HL-60/S4 treated with retinoic acid at 250 ng/mL for 4 days and 3 days (cell line): ENCODE results near the gene SPECC1.

Source experiments
- in situ Hi-C: fragments of 300-500 bp; cut with MboI; formaldehyde crosslinking; loops from 2 replicates; pipeline ENCODE4 v1.7.0; 2022; ENCODE audit warnings: low sequenced_read_pairs

Gene SPECC1

DNA sequence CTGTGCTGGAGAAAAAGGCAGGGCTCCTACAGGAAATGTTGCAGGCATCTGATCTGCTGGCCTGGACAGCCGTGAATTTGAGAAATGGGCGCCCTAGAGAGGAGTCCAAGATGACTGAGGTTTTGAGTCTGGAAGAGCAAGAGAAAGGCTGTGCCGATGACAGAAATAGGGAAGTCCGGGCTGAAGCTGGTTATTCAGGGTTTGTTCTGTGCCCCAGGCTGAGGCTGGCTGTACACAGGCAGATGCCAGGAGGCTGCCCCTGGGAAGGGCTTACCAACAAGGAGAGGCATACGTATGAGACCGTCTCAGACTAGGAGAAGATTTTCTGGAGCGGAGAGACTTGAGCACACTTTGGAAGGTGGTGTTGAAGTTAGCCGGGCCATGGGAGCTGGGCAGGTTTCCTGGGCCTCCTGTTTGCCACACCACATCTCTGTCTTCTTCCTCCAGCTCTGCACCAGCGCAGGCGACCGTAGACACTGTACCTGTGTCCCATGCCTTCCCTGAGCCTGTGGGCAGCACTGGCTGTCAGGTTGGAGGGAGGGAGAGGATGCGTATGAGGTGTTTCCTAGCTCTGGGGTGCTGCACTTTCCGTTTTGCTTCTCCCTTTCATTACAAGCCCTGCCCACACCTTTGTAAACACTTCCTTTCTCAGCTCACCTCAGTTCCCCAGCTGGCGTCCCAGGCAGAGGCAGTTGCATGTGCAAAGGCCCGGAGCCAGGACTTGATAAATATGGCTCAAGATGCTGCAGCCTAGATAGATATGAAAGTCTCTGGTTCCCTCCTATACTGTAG lies 80.8 kb downstream of the SPECC1 start:
- in situ Hi-C loops = no loop called here

DNA sequence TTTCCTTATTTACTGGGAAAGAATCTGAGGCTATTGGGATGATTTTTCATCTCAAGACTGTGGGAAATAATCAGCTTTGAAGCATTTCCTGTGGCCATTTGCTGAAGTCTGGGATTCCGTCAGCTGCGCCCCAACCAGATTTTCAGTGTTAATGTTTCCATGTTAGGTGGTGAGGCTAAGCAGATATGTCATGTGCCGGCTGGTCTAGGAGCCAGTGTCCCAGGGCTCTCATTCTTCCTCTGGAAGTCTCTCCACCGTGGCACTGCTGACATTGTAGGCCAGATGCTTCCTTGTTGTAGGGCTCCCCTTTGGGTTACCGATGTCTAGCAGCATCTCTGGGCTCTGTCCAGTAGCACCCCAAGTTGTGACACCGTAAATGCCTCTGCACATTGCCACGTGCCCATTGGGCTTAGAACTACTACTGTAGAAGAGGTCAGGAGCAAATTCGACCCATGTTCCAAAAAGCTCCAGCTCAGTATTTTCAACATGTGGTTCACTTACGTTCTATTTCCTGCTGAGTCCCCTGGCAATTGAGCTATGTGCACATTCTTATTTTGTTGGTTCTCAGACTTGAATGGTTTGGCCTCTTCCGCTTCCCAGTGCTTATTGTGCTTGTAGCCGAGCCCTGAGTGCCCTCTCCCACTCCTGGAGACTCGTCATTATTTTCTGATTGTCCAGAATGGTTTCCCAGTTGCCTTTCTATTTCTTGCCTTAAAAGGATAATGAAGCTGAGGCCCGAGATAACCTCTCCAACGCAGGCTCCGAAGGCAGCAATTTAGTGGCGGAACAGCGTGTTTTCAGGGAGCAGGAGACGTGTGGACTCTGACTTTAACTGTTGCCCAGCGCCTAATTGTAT lies 82.2 kb downstream of the SPECC1 start:
- in situ Hi-C loops = no loop called here

DNA sequence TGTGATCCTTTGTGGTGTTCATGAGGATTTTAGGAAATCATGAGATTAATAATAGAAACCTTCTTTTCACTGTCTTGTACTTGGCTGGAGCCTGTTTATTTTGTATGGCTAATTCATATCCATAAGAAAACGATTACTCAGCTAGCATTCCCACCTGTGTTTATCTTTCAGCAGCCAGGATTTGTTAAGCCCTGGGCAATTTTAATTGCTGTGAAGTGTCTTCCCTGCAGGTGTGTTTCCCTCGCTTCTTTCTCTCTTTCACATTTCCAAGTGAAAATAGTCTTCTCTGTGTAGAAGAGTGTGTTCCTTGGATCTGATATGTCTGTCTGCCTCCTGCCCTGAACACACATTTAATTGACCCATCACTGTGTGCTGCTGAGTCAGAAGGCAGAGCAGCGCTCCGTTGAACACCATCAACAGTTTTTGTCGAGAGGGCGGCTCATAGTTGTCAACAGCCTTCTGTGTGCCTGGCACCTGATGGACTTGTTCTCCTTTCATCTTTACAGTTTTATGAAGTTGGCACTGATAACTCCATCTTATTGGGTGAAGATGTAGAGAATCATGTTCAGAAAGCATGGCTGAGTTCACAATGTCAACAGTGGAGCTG lies 83.2 kb downstream of the SPECC1 start:
- in situ Hi-C loops = no loop called here

DNA sequence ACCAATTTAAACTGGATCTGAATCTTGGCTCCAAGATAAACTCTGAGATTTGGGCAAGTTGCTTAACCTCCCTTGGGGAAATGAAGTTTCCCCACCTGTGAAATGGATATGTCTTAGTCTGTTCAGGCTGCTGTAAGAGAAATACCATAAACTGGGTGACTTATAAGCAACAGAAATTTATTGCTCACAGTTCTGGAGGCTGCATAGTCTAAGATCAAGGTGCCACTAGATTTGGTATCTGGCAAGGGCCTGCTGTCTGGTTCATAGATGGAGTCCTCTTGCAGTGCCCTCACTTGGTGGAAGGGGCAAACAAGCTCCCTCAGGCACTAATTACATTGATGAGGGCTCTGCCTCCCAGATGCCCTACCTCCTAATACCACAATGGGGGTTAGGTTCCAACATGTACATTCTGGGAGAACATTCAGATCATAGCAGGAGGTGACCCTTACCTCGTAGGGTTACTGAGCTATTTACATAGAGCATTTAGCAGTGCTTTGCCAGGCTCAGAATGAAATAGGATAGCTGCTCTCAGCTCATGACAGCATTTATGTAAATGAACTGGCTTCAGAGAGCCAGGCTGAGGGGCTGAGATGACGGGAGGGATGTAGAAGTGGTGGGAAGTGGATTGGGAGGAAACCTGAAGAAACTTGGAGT lies 83.9 kb downstream of the SPECC1 start:
- in situ Hi-C loops = no loop called here

DNA sequence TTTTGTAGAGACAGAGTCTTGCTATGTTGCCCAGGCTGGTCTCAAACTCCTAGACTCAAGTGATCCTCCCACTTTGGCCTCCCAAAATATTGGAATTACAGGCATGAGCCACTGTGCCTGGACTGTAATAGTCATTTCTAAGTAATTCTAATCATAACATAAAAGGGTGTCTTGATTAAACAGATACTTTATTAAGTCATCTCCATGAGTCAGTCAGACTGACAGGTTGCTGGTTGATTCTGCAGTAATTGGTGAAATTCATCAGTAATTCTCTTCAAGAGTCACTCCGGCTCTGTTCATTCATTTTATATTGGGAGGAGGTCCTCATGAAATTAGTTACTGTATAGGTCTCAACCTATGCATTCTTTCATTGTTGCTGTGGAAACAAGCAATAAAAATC lies 85.6 kb downstream of the SPECC1 start:
- in situ Hi-C loops = no loop called here

DNA sequence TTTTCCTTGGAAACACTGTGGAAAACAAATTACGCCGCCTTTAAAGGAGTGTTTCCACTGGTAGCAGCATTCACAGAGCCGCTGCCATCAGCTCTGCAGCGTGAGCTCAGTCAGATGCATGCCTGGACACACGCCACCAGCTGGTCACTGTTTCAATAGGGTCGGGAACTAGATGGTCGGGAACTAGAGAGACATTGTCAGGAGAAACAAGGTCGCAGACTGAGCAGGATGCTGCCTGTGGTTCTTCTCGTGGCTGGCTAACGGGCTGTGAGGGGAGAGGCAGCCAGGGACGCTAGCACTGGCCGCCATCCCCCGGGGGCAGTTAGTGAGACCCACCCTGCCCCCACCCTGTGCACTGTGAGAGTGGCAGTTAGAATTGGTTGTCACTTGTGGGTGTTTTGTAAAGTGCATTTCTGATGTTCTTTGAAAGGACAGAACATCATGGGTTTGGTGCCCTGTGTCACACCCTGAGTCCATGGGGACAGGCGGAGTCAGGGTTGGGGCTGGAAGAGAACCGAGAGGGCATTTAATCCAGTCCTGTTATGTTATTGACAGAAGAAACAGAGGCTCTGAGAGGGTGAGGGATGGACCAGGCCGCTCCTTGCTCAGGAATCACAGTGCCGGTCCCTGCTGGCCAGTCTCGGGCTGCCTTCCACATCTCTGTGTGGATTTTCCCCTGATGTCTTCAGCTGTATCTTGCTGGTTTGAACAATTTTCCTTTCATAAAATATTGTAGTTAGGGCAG lies 86.3 kb downstream of the SPECC1 start:
- in situ Hi-C loops = no loop called here

DNA sequence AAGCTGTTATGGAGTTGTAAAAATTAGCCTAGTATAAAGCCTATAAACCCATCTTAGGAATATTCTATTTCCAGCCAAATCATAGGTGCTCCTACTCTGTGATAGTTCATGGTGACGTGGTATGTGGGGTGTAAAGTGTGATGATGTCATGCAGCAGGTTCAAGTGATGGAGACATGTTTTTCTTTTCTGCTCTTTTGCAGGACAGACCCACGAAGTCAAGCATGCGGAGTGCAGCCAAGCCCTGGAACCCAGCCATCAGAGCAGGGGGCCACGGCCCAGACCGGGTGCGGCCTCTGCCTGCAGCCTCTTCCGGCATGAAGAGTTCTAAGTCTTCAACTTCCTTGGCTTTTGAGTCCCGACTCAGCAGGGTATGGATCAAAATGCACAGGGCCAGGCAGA lies 87.3 kb downstream of the SPECC1 start:
- in situ Hi-C loops = no loop called here

DNA sequence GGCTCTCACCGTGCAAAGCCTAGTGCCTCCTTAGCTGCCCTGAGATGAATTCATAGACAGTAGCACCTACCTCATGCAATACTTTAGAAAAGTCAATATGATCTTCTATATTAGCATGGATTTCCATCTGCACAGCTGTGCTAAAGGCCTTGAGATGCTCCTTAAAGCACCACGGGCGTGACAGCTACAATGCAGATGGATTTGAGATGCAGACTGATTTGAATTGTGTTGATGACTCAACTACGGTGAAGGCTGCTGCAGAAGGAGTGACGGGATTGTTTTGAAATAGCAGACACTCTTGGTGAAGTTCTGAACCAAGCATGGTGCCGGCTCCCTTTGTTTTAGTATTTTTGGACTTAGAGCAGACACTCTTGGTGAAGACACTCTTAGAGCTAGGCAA lies 88.2 kb downstream of the SPECC1 start:
- in situ Hi-C loops = no loop called here

DNA sequence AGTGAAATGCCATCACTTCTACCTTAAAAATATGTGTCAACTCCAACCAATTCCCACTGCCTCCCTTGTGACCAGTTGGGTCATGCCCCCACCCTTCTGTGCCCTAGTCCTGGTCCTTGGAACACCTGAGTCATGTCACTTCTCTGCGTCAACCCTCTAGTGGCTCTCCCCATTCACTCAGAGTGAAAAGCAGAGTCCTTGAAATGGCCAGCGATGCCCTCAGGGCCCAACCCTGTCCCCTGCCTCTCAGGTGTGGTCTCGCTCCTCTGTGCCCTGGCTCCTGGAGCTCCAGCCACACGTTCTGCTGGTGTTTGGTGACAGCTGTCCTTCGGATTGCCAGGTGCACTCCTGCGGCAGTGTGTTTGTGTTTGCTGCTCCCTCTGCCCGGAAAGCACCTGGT lies 89.2 kb downstream of the SPECC1 start:
- in situ Hi-C loops = no loop called here

DNA sequence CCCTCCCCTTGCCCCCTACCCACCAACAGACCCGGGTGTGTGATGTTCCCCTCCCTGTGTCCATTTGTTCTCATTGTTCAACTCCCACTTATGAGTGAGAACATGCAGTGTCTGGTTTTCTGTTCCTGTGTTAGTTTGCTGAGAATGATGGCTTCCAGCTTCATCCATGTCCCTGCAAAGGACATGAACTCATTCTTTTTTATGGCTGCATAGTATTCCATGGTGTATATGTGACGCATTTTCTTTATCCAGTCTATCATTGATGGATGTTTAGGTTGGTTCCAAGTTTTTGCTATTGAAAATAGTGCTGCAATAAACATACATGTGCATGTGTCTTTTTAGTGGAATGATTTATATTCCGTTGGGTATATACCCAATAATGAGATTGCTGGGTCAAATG lies 91.6 kb downstream of the SPECC1 start:
- in situ Hi-C loops = loop anchor here (25.0 kb wide), 1 partner anchor 114 kb away; the partner anchor contains the start of gene AKAP10

DNA sequence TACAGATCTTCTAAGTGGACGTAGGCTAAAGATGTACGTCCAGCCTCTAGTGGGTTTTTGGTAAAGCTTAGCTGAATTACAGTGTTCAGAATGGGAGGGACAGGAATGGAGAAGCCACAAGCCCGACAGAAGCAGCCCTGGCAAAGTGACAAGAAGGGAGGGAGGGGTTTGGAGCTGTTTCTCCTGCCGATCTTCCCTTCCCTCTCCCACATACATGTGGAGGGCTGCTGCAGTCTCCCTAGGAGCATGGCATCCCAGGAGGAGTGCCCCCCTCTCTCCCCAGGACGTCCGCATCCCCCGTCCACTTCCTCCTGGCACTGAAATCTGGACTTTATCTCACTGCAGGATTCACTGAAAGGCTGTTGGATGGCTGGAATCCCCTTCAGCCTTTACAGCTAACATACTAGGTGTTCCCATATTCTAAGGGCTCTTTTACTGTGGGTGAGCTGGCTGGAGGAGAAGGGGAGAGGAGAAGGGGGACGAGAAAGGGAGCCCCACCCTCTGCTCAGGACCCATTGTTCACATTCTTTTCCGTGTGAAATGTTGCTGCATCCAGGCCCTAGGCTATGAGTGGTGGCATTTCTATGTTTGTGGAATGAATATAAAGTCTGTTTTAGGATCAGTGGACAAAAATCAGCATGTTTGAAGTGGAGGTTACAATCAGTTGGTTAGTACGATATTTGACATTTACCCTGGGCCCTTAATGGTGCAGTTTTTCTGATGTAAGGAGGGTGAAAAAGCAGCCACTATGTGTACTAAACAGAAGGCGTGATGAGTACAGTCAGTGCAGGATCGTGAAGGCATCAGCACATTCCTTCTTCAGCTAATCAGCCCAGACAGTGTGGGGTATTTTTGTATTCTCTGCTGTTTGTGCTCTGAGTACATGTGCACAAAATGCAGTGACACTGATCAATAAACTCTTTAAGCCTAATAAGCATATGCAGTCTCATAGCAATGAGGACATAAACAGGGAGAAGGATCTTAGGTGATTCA lies 94.6 kb downstream of the SPECC1 start:
- in situ Hi-C loops = loop anchor here (25.0 kb wide), 1 partner anchor 116 kb away; the partner anchor contains the start of gene AKAP10

DNA sequence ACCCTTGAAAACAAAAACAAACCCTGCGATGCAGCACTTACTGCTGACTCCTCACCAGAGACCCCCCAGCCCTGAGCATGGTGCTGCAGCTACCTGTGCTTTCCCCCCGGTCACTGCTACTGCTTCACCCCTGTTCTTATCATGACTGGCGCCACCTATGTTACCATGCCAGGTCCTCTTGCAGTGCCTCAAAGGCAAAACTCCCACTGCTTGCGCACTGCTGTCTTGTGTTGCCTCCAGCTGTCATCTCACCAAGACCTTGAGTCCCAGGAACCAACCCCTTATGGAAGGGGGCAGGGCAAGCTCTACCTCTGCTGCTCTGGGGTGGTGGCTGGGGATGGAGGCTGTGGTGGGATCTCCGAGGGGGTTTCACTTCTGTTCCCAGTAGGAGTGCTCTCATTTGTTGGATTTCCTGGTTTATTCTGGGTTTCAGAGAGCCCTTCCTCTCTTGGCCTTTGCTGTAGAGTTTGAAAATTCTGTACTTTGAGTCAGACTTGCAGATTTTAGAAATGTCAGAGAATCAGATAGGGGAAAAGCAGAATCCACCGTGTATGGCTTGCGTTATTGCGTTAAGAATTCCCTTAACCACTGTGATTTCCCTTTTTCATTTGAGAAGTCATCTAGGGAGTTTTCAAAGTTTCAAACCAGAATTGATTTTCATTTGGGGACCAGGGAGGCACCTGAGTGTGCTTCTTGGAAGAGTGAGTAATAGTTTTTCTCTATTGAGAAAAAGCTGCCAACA lies 96.6 kb downstream of the SPECC1 start:
- in situ Hi-C loops = loop anchor here (25.0 kb wide), 1 partner anchor 118 kb away; the partner anchor contains the start of gene AKAP10

DNA sequence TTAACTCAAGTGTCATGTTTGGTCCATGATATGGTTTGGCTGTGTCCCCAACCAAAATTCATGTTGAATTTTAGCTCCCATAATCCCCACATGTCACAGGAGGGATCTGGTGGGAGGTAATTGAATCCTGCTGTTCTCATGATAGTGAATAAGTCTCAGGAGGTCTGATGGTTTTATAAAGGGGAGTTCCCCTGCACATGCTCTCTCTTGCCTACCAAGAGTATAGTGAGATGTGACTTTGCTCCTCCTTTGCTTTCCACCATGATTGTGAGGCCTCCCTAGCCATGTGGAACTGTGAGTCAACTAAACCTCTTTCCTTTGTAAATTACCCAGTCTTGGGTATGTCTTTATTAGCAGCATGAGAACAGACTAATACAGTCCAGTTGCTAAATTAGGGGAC lies 97.3 kb downstream of the SPECC1 start:
- in situ Hi-C loops = loop anchor here (25.0 kb wide), 1 partner anchor 119 kb away; the partner anchor contains the start of gene AKAP10

DNA sequence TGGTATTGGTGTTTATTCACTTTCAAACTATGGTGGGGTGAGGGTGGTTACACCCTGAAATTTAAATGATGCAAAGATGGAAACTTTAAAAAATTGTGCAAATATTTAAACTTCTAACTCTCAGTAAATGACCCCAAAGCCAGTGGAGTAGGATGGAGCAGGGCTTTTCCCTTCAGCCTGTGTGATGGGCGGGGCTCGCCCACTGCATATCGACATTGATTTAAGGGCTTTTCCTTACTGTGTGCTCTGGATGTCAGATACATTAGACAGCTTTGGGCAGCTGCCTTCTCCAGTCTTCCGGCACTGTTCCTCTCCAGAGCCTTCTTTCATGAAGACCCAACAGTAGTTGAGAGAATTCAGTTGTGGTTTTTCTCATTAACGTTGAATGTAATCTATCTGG lies 99.9 kb downstream of the SPECC1 start:
- in situ Hi-C loops = loop anchor here (25.0 kb wide), 1 partner anchor 122 kb away; the partner anchor contains the start of gene AKAP10

DNA sequence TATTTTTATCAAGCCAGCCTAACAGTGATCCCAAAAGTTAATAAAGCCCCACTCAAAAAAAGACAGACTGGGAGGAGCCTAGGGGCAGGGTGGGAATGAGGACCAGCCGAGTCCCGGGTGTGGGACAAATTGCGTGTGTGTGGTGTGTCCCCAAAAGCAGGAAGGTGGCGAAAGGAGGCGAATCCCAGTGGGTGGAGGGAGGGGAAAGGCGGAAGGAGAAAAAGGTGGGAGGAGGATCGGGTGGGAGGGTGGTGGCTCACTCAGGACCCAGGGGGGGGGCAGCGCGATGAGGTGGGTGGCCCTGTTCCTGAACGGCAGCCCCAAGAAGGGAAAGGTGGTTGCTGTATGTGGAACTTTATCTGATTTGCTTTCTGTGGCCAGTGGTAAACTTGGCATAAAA lies 102.4 kb downstream of the SPECC1 start:
- in situ Hi-C loops = loop anchor here (25.0 kb wide), 1 partner anchor 124 kb away; the partner anchor contains the start of gene AKAP10

DNA sequence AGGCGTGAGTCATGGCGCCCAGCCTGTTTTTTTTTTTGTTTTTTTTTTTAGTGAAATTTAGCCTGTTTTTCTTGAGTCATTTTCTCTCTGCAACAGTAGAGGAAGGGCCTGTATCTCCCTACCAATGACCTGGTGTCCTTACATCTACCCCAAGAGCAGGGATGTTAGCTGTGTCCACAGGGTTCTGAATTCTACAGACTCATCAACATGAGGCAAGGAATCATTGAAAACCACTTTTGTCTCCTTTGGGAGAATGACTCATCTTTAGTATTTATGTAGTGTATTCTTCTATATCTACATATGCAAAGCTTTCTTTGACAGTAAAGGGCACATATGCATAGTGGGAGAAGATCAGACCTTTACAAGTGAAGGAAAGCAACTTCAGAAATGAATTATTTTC lies 105.3 kb downstream of the SPECC1 start:
- in situ Hi-C loops = loop anchor here (25.0 kb wide), 1 partner anchor 127 kb away; the partner anchor contains the start of gene AKAP10

DNA sequence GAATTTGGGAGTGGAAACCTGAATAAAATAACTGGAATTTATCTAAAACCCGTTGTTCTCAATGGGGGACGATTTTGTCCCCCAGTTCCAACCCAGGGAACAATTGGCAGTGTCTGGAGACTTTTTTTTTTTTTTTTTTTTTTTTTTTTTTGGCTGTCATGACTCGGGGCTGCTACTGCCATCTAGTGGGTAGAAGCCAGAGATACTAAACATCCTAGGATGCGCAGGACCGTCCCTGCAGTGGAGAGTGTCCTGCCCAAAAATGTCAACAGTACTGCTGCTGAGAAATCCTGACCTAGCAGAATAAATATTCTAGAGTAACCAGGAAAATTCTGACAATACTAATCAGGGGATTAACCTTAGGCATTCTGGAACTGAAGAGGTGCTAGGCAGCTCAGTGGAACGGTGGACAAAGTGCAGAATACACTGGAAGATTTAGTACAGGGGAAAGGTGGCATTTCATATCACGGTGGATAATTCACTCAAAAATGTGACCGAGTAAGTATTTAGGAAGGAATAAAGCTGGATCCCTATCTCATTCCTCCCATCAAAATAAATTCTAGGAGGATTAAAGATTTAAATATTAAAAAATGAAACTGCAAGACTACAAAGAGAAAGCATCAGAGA lies 107.6 kb downstream of the SPECC1 start:
- in situ Hi-C loops = loop anchor here (25.0 kb wide), 1 partner anchor 129 kb away; the partner anchor contains the start of gene AKAP10
